ENCODE results near the gene DAD1.

Gene DAD1

DNA sequence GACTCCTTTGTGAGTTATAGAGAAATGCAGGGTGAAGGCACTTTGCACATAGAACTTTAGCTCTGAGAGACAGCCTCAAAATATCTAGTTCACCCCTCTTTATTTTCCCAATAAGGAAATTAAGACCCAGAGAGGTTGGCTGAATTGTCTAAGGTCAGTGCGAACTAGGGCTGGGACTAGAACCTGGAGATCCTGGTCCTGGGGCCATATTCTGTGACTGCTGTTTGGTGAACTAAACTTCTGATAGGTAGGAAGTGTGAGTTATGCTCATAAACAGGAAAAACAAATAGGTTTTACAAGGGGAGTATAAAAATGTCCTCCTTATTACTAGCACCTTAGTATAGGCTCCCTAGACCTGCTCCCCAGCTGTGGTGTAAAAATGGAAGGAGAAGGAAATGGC lies 53.9 kb downstream of the DAD1 start:
- no peak for DNase-seq

- no peak for DNase-seq
These were observed 54.5 kb downstream of the DAD1 start for GRCh38 chr14:22534547-22534946.

DNA sequence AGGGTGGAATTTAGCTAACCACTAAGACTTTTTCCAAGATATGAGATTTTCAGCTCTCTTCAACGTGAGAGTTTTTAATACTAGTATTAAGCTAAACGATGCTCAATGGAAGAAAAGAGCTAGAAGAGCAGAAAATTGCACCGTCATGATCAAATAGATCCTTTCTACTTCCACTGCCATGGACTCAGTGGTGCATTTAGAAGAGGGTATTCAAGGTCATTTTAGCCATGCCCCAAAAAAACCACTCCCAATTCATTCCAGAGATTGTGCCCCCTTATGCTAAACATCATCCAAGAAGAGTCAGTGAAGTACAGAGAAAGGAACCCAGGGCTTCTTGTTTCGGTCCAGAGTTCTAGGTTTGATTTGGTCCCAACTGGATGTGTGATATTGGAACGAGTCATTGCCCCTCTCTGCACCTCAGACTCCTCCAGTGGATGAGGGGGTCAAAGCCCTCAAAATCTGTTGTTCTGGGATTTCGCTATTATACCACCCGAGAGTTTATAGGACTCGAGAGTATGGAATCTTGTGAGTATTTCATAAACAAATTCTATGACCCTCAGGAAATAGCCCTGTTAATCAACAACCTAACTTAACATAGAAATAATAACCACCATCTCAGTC lies 55.2 kb downstream of the DAD1 start:
- DNase-seq = no peak

DNA sequence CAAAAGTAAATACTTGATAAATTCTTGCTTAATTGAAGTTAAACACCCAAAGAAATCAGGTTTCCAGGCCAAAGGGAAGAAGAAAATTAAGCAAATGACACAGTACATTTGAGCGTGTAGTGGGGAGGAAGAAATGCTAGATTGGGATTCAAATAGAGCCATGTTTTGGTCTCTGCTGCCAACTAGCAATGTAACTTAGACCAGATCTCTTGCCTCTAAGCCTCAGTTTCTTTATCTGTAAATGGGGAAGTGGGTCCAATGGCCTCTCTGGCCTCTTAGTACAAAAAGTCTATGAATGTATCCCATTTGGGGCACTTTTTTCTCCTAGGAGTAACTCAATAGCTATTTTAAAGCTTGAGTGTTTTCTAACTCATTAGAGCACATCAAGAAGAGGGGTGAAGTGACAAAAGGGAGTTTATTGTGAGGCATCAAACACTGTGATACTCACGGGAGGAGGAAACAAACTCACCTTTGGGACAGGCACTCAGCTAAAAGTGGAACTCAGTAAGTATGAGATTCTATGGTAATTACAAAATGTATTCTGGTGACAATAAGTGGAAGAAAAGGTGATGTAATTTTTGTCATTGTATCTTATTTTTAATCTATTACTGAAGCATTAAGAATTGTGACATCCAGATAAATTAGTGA lies 55.8 kb downstream of the DAD1 start:
- no peak for DNase-seq

GRCh38 chr14:22532345-22533056 lies 56.5 kb downstream of the DAD1 start:
- DNase-seq = no peak

DNA sequence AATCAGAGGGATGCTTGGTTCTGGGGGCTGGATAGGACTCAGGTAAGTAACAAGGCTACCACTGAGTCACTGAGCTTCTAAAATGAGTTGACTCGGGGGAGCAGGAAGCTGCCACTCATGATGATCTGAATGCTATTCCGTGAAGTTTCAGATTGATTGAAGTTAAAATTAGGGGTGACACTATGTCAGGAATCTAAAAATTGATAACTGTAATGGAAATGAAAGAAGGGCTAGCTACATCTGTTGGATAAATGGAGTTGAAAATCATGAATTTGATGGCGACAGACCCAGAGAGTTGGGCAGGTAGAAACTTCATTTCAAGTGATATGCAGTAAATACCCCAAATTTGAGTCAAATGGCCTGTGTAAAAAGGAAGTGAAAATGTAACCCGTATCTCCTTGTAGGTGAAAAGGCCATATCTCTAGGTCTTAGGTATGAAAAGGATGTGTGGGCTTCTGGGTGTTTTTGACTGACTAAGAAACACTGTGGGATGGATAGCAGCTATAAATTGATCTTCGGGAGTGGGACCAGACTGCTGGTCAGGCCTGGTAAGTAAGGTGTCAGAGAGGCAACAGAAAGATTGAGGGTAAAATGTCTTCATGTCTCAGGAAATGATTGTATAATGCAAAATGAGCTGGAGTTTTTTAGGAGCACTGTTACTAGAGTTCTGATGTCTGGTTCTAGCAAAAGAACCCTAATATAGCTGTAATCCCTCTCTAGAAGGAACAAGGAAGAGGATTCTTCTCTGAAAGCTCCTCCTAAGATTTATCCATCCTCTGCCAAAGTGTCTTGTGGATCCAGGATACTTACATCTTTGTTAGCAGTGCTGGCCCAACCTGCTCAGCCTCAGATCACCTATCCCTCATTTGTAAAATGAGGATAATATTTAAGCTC lies 57.3 kb downstream of the DAD1 start:
- no peak for DNase-seq

DNA sequence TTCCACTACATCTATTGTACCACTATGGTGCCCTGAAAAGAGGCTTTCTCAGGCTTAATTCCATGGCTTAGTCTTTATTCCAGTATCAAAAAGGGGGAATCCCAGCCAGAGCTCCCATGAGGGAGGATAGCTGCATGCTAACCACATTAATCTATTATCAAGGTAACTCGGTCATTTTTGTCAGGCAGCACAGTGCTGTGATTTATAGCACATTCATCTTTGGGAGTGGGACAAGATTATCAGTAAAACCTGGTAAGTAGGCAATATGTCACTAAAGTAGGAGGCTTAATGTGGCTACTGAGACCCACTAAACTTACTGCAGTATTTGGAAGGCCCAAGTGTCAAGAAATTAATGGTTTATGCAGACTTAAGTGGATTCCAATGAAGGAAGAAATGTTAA lies 58.9 kb downstream of the DAD1 start:
- no peak for DNase-seq

- DNase-seq = no peak
These were observed 62.3 kb downstream of the DAD1 start for GRCh38 chr14:22526744-22527143.

GRCh38 chr14:22526218-22526617 lies 62.8 kb downstream of the DAD1 start:
- no peak for DNase-seq

DNA sequence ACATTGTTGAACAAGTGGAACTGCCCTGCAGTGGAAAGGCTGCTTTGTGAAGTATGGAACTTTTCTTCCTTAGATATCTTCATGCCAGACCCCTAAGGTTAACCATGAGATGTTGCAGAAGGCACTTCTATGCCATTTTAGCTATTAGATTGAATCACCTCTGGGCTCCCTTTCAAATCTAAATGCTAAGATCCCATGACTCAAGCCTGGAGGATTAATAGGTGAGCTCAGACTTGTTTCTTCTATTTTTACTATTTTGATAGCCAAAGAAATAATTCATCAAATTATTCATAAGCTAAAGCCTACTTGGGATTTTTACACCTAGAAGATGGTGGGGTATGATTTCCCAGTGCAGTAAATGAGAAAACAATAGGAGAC lies 64.3 kb downstream of the DAD1 start:
- no peak for DNase-seq

GRCh38 chr14:22524115-22524783 lies 64.8 kb downstream of the DAD1 start:
- peak in 1 of 2 donors; percentile 35 for DNase-seq

- DNase-seq = no peak
These were observed 65.7 kb downstream of the DAD1 start for GRCh38 chr14:22523283-22523682.

DNA sequence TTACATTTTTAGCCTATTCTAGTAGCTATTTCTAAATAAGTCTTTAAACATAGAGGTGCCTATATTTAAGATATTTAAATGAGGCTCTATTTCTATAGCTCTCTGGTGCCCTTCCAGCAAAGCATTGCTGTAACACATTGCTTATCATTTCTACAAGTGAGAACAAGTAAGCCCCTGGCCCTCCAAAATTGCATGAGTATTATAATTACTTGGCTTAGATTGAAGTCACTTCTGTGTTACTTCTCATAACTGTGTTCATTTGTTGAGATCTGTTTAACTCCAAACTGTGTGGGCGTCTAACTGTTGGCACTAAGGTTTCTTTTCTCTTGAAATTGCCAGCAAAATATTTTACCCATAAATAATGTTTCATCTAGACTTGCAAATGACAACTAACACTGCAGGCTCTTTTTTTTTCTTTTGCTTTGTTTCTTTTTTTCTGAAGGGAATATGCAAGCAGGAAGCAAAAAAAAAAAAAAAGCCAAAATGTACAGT lies 66.5 kb downstream of the DAD1 start:
- no peak for DNase-seq

- DNase-seq = no peak
These were observed 67.4 kb downstream of the DAD1 start for GRCh38 chr14:22521449-22522239.

DNA sequence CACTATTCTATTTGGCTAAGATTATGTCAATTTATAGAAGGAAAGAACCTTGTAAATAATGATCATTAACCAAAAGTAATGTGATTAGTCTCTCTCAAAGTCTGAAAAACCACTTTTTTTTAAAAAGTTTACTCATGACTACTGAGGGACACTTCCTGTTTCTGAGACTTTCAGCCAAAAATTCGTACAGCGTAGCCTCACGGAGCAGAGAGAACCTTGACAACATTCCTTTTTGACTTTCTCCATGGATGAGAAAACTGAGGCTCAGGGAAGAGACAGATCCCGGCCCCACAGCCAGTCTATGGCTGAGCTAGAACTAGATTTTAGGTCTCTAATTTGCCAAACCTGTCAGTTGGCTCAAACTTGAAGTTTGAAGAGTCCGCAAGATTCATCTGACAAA lies 68.2 kb downstream of the DAD1 start:
- DNase-seq = no peak

- DNase-seq = no peak
These were observed 68.9 kb downstream of the DAD1 start for GRCh38 chr14:22519877-22520685.

DNA sequence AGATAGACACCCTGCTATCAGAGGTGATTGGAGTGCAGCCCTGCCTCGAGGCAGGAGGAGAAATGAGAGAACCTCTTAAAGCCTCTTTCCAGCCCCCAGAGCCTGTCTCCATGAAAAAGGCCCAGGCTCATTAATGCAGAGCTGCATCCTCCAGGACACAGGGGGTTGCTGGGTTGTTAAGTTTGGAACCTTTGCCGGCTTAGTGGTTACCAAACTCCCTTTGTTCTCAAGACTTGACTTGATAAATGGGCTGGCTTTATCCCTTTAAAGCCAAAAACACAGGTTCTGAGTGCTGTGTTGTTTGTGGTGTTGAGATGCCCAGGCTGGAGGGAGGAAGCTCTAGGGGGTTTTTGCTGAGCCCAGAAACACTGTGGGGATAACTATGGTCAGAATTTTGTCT lies 71.0 kb downstream of the DAD1 start:
- DNase-seq = no peak

DNA sequence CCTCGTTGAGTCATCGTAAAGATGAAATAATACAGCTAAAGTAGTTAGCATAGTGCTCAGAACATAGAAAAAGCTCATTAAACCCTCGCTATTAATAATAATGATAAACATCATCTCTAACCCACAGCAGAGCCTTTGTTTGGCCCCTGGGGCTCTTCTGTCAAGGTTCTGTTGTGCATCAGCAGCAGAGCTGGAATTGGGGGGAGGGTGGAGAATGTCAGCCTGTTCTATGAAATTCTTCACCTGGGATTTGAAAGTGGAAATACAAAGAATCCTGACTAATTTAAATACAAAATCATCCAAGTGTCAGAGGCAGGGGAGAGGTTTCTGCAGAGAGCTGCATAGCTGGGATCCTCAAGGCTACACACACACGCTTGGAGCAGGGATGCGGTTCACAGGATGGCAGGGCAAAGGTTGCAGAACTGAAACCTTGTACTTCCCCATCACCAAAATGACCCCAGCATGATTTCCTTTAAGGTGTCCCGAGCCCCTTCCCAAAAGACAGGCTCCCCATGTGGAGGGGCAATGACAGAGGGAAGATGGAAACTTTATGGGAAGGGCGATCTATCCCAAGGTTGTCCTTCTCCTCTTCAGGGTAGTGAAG lies 71.8 kb downstream of the DAD1 start:
- DNase-seq = no peak

DNA sequence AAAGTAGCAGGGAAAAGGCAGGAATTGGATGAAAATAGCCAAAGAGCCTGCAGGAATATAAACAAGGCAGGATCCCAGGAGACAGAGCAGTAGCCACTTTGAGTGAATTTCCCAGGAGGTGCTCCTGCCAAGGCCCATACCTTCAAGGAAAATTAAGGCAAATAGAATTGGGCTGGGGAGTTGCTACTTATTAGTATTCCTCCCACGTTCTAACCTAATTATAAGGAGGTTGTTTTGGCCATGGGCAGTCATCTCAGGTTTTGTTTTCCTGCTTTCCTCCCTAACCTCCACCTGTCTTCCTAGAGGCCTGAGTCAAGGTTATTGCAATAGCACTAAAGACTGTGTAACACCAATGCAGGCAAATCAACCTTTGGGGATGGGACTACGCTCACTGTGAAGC lies 73.1 kb downstream of the DAD1 start:
- no peak for DNase-seq
